Liver (tissue), 9 donors: ENCODE results near the gene RAI1. TPM values are rescaled to one million over a fixed set of nuclear protein-coding genes. Genes with fewer than 3 reads are reported as not detected.

Source experiments
- DNase-seq: peaks from one replicate; pipeline ENCODE4 v3.0.0-alpha.2; 2017; ENCODE audit warnings: low spot score
- H3K27ac ChIP-seq, 2 donors: one replicate each; pipeline ENCODE4 v1.7.0; 2013; ENCODE audit warnings: inconsistent platforms in 2 of 2, low read length in 2 of 2, control low read depth in 1 of 2, low read depth in 1 of 2, mild to moderate bottlenecking in 1 of 2
- H3K27me3 ChIP-seq, 4 donors: one replicate each; pipeline versions ENCODE4 v1.6.1 to v1.7.0; 2013; ENCODE audit warnings: low read length in 3 of 4, inconsistent platforms in 1 of 4, mild to moderate bottlenecking in 1 of 4, moderate library complexity in 1 of 4; ENCODE audit not compliant: control insufficient read depth in 4 of 4, insufficient read depth in 4 of 4
- H3K36me3 ChIP-seq, 4 donors: one replicate each; pipeline versions ENCODE4 v1.6.1 to v1.7.0; 2013; ENCODE audit warnings: low read length in 3 of 4, mild to moderate bottlenecking in 3 of 4, low read depth in 1 of 4, moderate library complexity in 1 of 4; ENCODE audit not compliant: control insufficient read depth in 4 of 4, insufficient read depth in 3 of 4
- H3K4me1 ChIP-seq, 4 donors: one replicate each; pipeline versions ENCODE4 v1.6.1 to v1.7.0; 2013; ENCODE audit warnings: low read length in 3 of 4, mild to moderate bottlenecking in 3 of 4, moderate library complexity in 1 of 4; ENCODE audit not compliant: control insufficient read depth in 4 of 4, insufficient read depth in 4 of 4
- H3K4me3 ChIP-seq, 3 donors: one replicate each; pipeline versions ENCODE4 v1.6.1 to v1.7.0; 2013; ENCODE audit warnings: low read length in 3 of 3, control low read depth in 1 of 3, low read depth in 1 of 3, mild to moderate bottlenecking in 1 of 3
- H3K9ac ChIP-seq, 2 donors: one replicate each; pipeline ENCODE4 v1.7.0; 2013; ENCODE audit warnings: low read length in 2 of 2, mild to moderate bottlenecking in 2 of 2, moderate library complexity in 2 of 2, control low read depth in 1 of 2, low read depth in 1 of 2
- H3K9me3 ChIP-seq, 4 donors: one replicate each; pipeline versions ENCODE4 v1.6.1 to v1.7.0; 2013; ENCODE audit warnings: low read length in 3 of 4; ENCODE audit not compliant: control insufficient read depth in 4 of 4
- ATF3 ChIP-seq: IDR thresholded peaks from 2 replicates; pipeline ENCODE4 v1.6.1; 2016; ENCODE audit warnings: antibody characterized with exemption
- CTCF ChIP-seq: fragments of 150-350 bp; IDR thresholded peaks from 2 replicates; pipeline ENCODE4 v1.5.1; 2017; ENCODE audit warnings: improper control_type of control experiment, low read depth, low read length; ENCODE audit not compliant: missing input control
- EGR1 ChIP-seq, 2 donors: IDR thresholded peaks; 2 replicates each; pipeline ENCODE4 v1.6.1; 2016 to 2018; ENCODE audit warnings: antibody characterized with exemption in 2 of 2, low read depth in 2 of 2
- FOXA1 ChIP-seq: IDR thresholded peaks from 2 replicates; pipeline ENCODE4 v1.6.1; 2016; ENCODE audit warnings: antibody characterized with exemption
- FOXA2 ChIP-seq: IDR thresholded peaks from 2 replicates; pipeline ENCODE4 v1.6.1; 2016; ENCODE audit warnings: antibody characterized with exemption
- GABPA ChIP-seq, 2 donors: IDR thresholded peaks in 1 of 2; conservative IDR thresholded peaks in 1 of 2; 2 replicates each; pipeline ENCODE4 v1.6.1; 2016; ENCODE audit warnings: antibody characterized with exemption in 2 of 2, mild to moderate bottlenecking in 1 of 2, moderate library complexity in 1 of 2
- HNF4A ChIP-seq, 2 donors: conservative IDR thresholded peaks; 2 replicates each; pipeline ENCODE4 v1.6.1; 2016; ENCODE audit warnings: antibody characterized with exemption in 2 of 2, mild to moderate bottlenecking in 2 of 2
- HNF4G ChIP-seq: IDR thresholded peaks from 2 replicates; pipeline ENCODE4 v1.6.1; 2016; ENCODE audit warnings: antibody characterized with exemption
- JUND ChIP-seq, 2 donors: IDR thresholded peaks; 2 replicates each; pipeline ENCODE4 v1.6.1; 2016; ENCODE audit warnings: antibody characterized with exemption in 2 of 2
- NR2F2 ChIP-seq: IDR thresholded peaks from 2 replicates; pipeline ENCODE4 v1.6.1; 2016; ENCODE audit warnings: antibody characterized with exemption
- RAD21 ChIP-seq, 2 donors: IDR thresholded peaks; 2 replicates each; pipeline ENCODE4 v1.6.1; 2016; ENCODE audit warnings: antibody characterized with exemption in 2 of 2, mild to moderate bottlenecking in 2 of 2
- RXRA ChIP-seq, 2 donors: IDR thresholded peaks; 2 replicates each; pipeline ENCODE4 v1.6.1; 2017 to 2018; ENCODE audit warnings: antibody characterized with exemption in 2 of 2, mild to moderate bottlenecking in 1 of 2
- SP1 ChIP-seq: IDR thresholded peaks from 2 replicates; pipeline ENCODE4 v1.6.1; 2018; ENCODE audit warnings: antibody characterized with exemption, mild to moderate bottlenecking
- TAF1 ChIP-seq: conservative IDR thresholded peaks from 2 replicates; pipeline ENCODE4 v1.6.1; 2016; ENCODE audit warnings: antibody characterized with exemption, mild to moderate bottlenecking
- YY1 ChIP-seq: IDR thresholded peaks from 2 replicates; pipeline ENCODE4 v1.6.1; 2016; ENCODE audit warnings: antibody characterized with exemption, mild to moderate bottlenecking
- ZBTB33 ChIP-seq: IDR thresholded peaks from 2 replicates; pipeline ENCODE4 v1.6.1; 2016; ENCODE audit warnings: antibody characterized with exemption
- WGBS: extraction: QIAGEN DNeasy Blood & Tissue Kit; methylation state at CpG from one replicate; pipeline ENCODE4 v1.1.7; 2013; 5-methylcytosine and 5-hydroxymethylcytosine counted together
- polyA plus RNA-seq, 2 donors: library from polyadenylated mRNA; stranded (reverse) in 1 of 2; unstranded in 1 of 2; fragments of 200-250 nt in 1 of 2; fragments of >200 nt in 1 of 2; fragmentation: Nextera tagmentation in 1 of 2; extraction: Ambion mirVana in 1 of 2; gene quantifications; one replicate each; pipeline versions ENCODE4 v1.2.1 to v1.2.3, GENCODE V29; 2013 to 2015
- total RNA-seq, 2 donors: library from RNA; depleted of rRNA; stranded (reverse); fragments of >200 nt; gene quantifications; one replicate each; pipeline ENCODE4 v1.2.3, GENCODE V29; 2014
- TF ChIP-seq, protein P1 (sequence below): IDR thresholded peaks from 2 replicates; pipeline ENCODE4 v1.6.1; 2016; ENCODE audit warnings: antibody characterized with exemption
- TF ChIP-seq, protein P2 (sequence below): IDR thresholded peaks from 2 replicates; pipeline ENCODE4 v1.6.1; 2016; ENCODE audit warnings: antibody characterized with exemption, mild to moderate bottlenecking
- donor health status: healthy.
- donor health status: healthy.
- donor health status: healthy.
- donor health status: healthy.
- donor health status: healthy.

RAI1 gene
- total and polyA plus RNA-seq, 4 donors, result 0.57 to 7.6 (median 5.3) TPM

DNA sequence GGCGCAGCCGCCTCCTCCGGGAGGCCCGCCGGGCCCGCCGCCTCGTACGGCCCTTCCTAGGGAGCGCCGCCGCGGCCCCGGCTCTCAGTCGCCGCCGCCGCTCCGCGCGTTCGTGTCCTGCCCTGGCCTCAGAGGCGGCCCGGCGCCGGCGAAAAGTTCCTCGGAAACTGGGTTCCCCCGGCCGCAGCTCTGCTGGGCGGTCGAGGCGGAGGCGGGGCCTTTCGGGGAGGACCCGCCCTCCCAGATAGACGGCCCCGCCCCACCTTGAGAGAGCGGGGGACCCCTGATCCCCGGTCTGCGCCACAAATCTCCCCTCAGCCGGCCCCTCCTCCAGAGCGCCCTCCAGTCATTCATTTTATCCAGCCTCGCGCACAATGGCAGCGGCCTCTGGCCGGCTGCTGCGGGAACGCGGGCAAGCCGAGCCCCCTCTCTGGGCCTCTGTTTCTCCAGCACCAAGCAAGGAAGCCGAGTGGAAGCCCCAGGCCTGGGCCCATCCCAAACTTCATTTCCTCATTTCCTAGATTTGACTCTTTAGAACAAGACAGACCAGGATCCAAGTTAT lies 155.6 kb downstream of the RAI1 start, which contains the start of gene SREBF1:
TSS of gene SREBF1 (minus strand) at position 169 of the 562 bp plus-strand sequence. CDS start 169 bp downstream, outside the sequence.
- Histone ChIP-seq H3K9ac (peak within 1 kb of the TSS; percentile 92 to 98), H3K4me3 (peak within 1 kb of the TSS; percentile 59 to 86 (median 66)), H3K4me1 (peaks cover 29 to 70% (median 50%) of the 10 kb centered on the region in 4 donors), H3K36me3 (no peaks in the 10 kb centered on the region), H3K27ac (peak within 1 kb of the TSS; percentile 97 to 100), H3K9me3 (no peaks in the 10 kb centered on the region), H3K27me3 (no peaks in the 10 kb centered on the region)
- DNase-seq, result peak; percentile 77
- TF ChIP-seq NR2F2 (no peak), RAD21 (IDR thresholded peaks at IDR 0.05) (no peak), ZBTB33 (no peak), GABPA (IDR thresholded peaks at IDR 0.05 in 1 of 2, conservative IDR thresholded peaks at IDR 0.05 in 1 of 2) (no peak), CTCF (no peak), RXRA (IDR thresholded peaks at IDR 0.05) (no peak), TAF1 (no peak), ATF3 (no peak), FOXA1 (no peak), HNF4G (no peak), FOXA2 (no peak), JUND (IDR thresholded peaks at IDR 0.05) (no peak), EGR1 (IDR thresholded peaks at IDR 0.05; ENCODE audit: low read depth in 2 of 2) (no peak), HNF4A (conservative IDR thresholded peaks at IDR 0.05) (no peak), SP1 (no peak), YY1 (no peak)
- TF ChIP-seq, protein P1, sequence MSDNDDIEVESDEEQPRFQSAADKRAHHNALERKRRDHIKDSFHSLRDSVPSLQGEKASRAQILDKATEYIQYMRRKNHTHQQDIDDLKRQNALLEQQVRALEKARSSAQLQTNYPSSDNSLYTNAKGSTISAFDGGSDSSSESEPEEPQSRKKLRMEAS, result no peak
- TF ChIP-seq, protein P2, sequence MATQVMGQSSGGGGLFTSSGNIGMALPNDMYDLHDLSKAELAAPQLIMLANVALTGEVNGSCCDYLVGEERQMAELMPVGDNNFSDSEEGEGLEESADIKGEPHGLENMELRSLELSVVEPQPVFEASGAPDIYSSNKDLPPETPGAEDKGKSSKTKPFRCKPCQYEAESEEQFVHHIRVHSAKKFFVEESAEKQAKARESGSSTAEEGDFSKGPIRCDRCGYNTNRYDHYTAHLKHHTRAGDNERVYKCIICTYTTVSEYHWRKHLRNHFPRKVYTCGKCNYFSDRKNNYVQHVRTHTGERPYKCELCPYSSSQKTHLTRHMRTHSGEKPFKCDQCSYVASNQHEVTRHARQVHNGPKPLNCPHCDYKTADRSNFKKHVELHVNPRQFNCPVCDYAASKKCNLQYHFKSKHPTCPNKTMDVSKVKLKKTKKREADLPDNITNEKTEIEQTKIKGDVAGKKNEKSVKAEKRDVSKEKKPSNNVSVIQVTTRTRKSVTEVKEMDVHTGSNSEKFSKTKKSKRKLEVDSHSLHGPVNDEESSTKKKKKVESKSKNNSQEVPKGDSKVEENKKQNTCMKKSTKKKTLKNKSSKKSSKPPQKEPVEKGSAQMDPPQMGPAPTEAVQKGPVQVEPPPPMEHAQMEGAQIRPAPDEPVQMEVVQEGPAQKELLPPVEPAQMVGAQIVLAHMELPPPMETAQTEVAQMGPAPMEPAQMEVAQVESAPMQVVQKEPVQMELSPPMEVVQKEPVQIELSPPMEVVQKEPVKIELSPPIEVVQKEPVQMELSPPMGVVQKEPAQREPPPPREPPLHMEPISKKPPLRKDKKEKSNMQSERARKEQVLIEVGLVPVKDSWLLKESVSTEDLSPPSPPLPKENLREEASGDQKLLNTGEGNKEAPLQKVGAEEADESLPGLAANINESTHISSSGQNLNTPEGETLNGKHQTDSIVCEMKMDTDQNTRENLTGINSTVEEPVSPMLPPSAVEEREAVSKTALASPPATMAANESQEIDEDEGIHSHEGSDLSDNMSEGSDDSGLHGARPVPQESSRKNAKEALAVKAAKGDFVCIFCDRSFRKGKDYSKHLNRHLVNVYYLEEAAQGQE, result no peak
- WGBS, result 4% methylated on average over 52 of the region's 52 CpGs
